AG04449 (cell line): ENCODE results near the gene NPHP4.

ENCODE experiments used
- CTCF ChIA-PET: fragments of 350-600 bp; formaldehyde crosslinking; extraction: SDS; loops from one replicate; lab custom pipeline; 2021; ENCODE audit warnings: antibody characterized with exemption; lab: Yijun Ruan, JAX
- POLR2A ChIA-PET: fragments of 400-600, 350-600 bp; formaldehyde crosslinking; extraction: SDS; loops from one replicate; lab custom pipeline; 2020; ENCODE audit warnings: antibody characterized with exemption, inconsistent platforms; lab: Yijun Ruan, JAX
- DNase-seq: peaks from one replicate; pipeline ENCODE4 v3.0.0-alpha.2; 2010; ENCODE audit warnings: low read depth, low spot score
- H3K4me3 ChIP-seq: 2 replicates; pipeline ENCODE4 v1.5.1; 2011; ENCODE audit warnings: low read depth, mild to moderate bottlenecking, control low read depth, low read length
- CTCF ChIP-seq: IDR thresholded peaks from one replicate; pipeline ENCODE4 v1.5.1; 2011; ENCODE audit warnings: mild to moderate bottlenecking, moderate library complexity, low read length, control low read depth, inconsistent platforms; ENCODE audit not compliant: insufficient read depth; ENCODE audit errors: missing control alignments

The NPHP4 gene

GRCh38 chr1:5832916-5833895, 159.0 kb downstream of the NPHP4 start:
- no peak for TF ChIP-seq CTCF
- ChIA-PET POLR2A (no interaction called here), CTCF (no interaction called here)
- DNase-seq: no peak
- no peak overlapping the region for H3K4me3 ChIP-seq

- no peak for TF ChIP-seq CTCF
- ChIA-PET POLR2A (no interaction called here), CTCF (no interaction called here)
- H3K4me3 ChIP-seq: no peak overlapping the region
- DNase-seq: no peak
Measured at GRCh38 chr1:5831600-5832335, 160.5 kb downstream of the NPHP4 start.

GRCh38 chr1:5830771-5831599, 161.2 kb downstream of the NPHP4 start:
- no peak overlapping the region for H3K4me3 ChIP-seq
- POLR2A ChIA-PET: no interaction called here
- CTCF ChIA-PET: no interaction called here
- no peak for DNase-seq
- TF ChIP-seq CTCF: no peak

GRCh38 chr1:5829414-5829813, 162.8 kb downstream of the NPHP4 start:
- DNase-seq: no peak
- no peak overlapping the region for H3K4me3 ChIP-seq
- ChIA-PET POLR2A (no interaction called here), CTCF (no interaction called here)
- TF ChIP-seq CTCF: no peak

DNA sequence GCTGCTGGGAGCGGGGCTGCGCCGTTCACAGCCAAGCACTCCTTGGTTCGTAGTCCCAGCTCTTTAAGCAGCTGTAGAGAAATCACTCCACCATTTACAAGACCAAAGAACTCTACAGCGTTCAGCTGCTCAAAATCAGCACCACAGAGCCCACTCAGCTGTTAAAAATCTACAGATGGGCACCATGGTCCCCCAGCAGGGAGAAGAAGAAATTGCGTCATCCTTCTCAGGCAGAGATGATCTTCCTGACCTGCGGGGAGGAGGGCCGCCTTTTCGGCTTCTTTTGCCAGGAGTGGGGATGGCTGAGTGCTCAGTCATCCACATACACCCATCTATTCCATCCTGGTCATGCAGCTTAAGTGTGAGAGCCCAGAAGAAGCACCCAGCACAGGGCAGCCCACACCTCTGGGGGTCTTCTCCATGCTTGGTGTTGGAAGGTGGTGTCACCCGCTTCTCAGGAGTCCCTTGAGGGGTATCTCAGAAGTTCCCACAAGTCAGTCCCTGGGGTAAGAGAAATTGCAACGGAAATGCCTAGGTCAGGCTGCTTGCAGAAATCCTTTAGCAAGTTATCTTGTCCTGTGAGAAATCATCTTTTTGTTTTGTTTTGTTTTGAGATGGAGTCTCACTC, 163.8 kb downstream of the NPHP4 start:
- H3K4me3 ChIP-seq: no peak overlapping the region
- POLR2A ChIA-PET: no interaction called here
- CTCF ChIA-PET: no interaction called here
- no peak for DNase-seq
- no peak for TF ChIP-seq CTCF
